H9 (cell line): Measurements from ENCODE around the gene ATE1. TPM values are rescaled to one million over a fixed set of nuclear protein-coding genes. Genes with fewer than 3 reads are reported as not detected.

Experiments used
- DNase-seq: peaks from one replicate; pipeline ENCODE4 v3.0.0-alpha.2; 2017
- H2AFZ ChIP-seq: one replicate; pipeline ENCODE4 v1.6.1; 2013; ENCODE audit warnings: mild to moderate bottlenecking, low read length, control low read depth, moderate library complexity
- H2AK5ac ChIP-seq: 2 replicates; pipeline ENCODE4 v1.6.1; 2013; ENCODE audit warnings: low read length, control low read depth, mixed read lengths; ENCODE audit not compliant: insufficient read length
- H2BK120ac ChIP-seq: one replicate; pipeline ENCODE4 v1.6.1; 2013; ENCODE audit warnings: low read depth, mild to moderate bottlenecking, low read length, control low read depth, inconsistent platforms; ENCODE audit not compliant: poor library complexity, severe bottlenecking
- H2BK12ac ChIP-seq: 2 replicates; pipeline ENCODE4 v1.6.1; 2013; ENCODE audit warnings: low read length, control low read depth, mixed read lengths, low read depth; ENCODE audit not compliant: insufficient read length
- H2BK15ac ChIP-seq: 2 replicates; pipeline ENCODE4 v1.6.1; 2013; ENCODE audit warnings: low read depth, low read length, control low read depth
- H2BK20ac ChIP-seq: one replicate; pipeline ENCODE4 v1.6.1; 2013; ENCODE audit warnings: low read depth, mild to moderate bottlenecking, low read length, control low read depth, inconsistent platforms; ENCODE audit not compliant: poor library complexity, severe bottlenecking
- H2BK5ac ChIP-seq: 2 replicates; pipeline ENCODE4 v1.6.1; 2013; ENCODE audit warnings: low read length, control low read depth, mixed read lengths; ENCODE audit not compliant: insufficient read length
- H3K14ac ChIP-seq: 2 replicates; pipeline ENCODE4 v1.6.1; 2013; ENCODE audit warnings: low read length, control low read depth; ENCODE audit not compliant: insufficient read depth
- H3K18ac ChIP-seq: 2 replicates; pipeline ENCODE4 v1.6.1; 2013; ENCODE audit warnings: low read depth, mild to moderate bottlenecking, mixed read lengths, low read length, control low read depth; ENCODE audit not compliant: insufficient read length
- H3K23ac ChIP-seq: 2 replicates; pipeline ENCODE4 v1.6.1; 2013; ENCODE audit warnings: low read length, control low read depth, mixed read lengths, low read depth; ENCODE audit not compliant: insufficient read length
- H3K23me2 ChIP-seq: 2 replicates; pipeline ENCODE4 v1.6.1; 2013; ENCODE audit warnings: low read depth, mild to moderate bottlenecking, mixed read lengths, low read length, control low read depth; ENCODE audit not compliant: insufficient read length, poor library complexity, severe bottlenecking
- H3K27ac ChIP-seq: 2 replicates; pipeline ENCODE4 v1.5.1; 2013; ENCODE audit warnings: low read length, control low read depth, mixed read lengths, low read depth; ENCODE audit not compliant: insufficient read length
- H3K27me3 ChIP-seq: 2 replicates; pipeline ENCODE4 v1.6.1; 2013; ENCODE audit warnings: low read length, control low read depth, inconsistent platforms; ENCODE audit not compliant: insufficient read depth
- H3K4ac ChIP-seq: 2 replicates; pipeline ENCODE4 v1.6.1; 2013; ENCODE audit warnings: low read depth, mild to moderate bottlenecking, control low read depth, inconsistent platforms, low read length, moderate library complexity
- H3K4me1 ChIP-seq: 2 replicates; pipeline ENCODE4 v1.6.1; 2013; ENCODE audit warnings: low read length, control low read depth, inconsistent platforms; ENCODE audit not compliant: insufficient read depth
- H3K4me2 ChIP-seq: 2 replicates; pipeline ENCODE4 v1.6.1; 2013; ENCODE audit warnings: low read length, control low read depth, mixed read lengths; ENCODE audit not compliant: insufficient read length, insufficient read depth
- H3K56ac ChIP-seq: 2 replicates; pipeline ENCODE4 v1.6.1; 2013; ENCODE audit warnings: low read depth, mild to moderate bottlenecking, mixed read lengths, low read length, control low read depth; ENCODE audit not compliant: insufficient read length
- H3K79me1 ChIP-seq: 2 replicates; pipeline ENCODE4 v1.6.1; 2013; ENCODE audit warnings: low read depth, mild to moderate bottlenecking, moderate library complexity, low read length, control low read depth, inconsistent platforms; ENCODE audit not compliant: insufficient read depth, poor library complexity, severe bottlenecking
- H3K79me2 ChIP-seq: 2 replicates; pipeline ENCODE4 v1.6.1; 2013; ENCODE audit warnings: low read length, control low read depth, inconsistent platforms; ENCODE audit not compliant: insufficient read depth
- H3K9ac ChIP-seq: 2 replicates; pipeline ENCODE4 v1.6.1; 2013; ENCODE audit warnings: low read length, control low read depth, mixed read lengths; ENCODE audit not compliant: insufficient read length; ENCODE audit errors: extremely low read depth
- H3K9me3 ChIP-seq: one replicate; pipeline ENCODE4 v1.6.1; 2013; ENCODE audit warnings: low read depth, low read length, inconsistent platforms; ENCODE audit not compliant: control insufficient read depth
- H3T11ph ChIP-seq: one replicate; pipeline ENCODE4 v1.6.1; 2013; ENCODE audit warnings: mild to moderate bottlenecking, low read length, control low read depth, inconsistent platforms
- H4K20me1 ChIP-seq: one replicate; pipeline ENCODE4 v1.6.1; 2013; ENCODE audit not compliant: control insufficient read depth, insufficient read length, insufficient read depth
- H4K5ac ChIP-seq: 2 replicates; pipeline ENCODE4 v1.6.1; 2013; ENCODE audit warnings: low read depth, mild to moderate bottlenecking, mixed read lengths, low read length, control low read depth; ENCODE audit not compliant: insufficient read length
- H4K8ac ChIP-seq: replicated peaks from 2 replicates; pipeline ENCODE4 v1.6.1; 2013; ENCODE audit warnings: low read length, control low read depth, mixed read lengths, low read depth; ENCODE audit not compliant: insufficient read length
- H4K91ac ChIP-seq: 2 replicates; pipeline ENCODE4 v1.6.1; 2013; ENCODE audit warnings: low read depth, mild to moderate bottlenecking, moderate library complexity, mixed read lengths, low read length, control low read depth; ENCODE audit not compliant: insufficient read length
- H3K27ac Mint-ChIP-seq, 3 experiments: 2 replicates in 2 of 3; 3 replicates in 1 of 3; pipeline ENCODE4 v1.8.0; 2020 to 2021; ENCODE audit warnings: mixed read lengths in 3 of 3, mild to moderate bottlenecking in 1 of 3, moderate library complexity in 1 of 3
- H3K27me3 Mint-ChIP-seq: 2 replicates; pipeline ENCODE4 v1.8.0; 2021; ENCODE audit warnings: low read depth, mild to moderate bottlenecking, moderate library complexity, mixed read lengths
- H3K36me3 Mint-ChIP-seq, 3 experiments: 2 replicates in 2 of 3; 3 replicates in 1 of 3; pipeline ENCODE4 v1.8.0; 2020 to 2021; ENCODE audit warnings: low read depth in 3 of 3, mixed read lengths in 3 of 3; ENCODE audit not compliant: insufficient read depth in 1 of 3
- H3K4me1 Mint-ChIP-seq, 2 experiments: 2 replicates each; pipeline ENCODE4 v1.8.0; 2020; ENCODE audit warnings: mixed read lengths in 2 of 2
- H3K4me3 Mint-ChIP-seq, 2 experiments: 2 replicates in 1 of 2; 3 replicates in 1 of 2; pipeline ENCODE4 v1.8.0; 2020 to 2021; ENCODE audit warnings: mild to moderate bottlenecking in 2 of 2, mixed read lengths in 2 of 2, moderate library complexity in 1 of 2
- H3K9me3 Mint-ChIP-seq, 2 experiments: 2 replicates in 1 of 2; 3 replicates in 1 of 2; pipeline ENCODE4 v1.8.0; 2020; ENCODE audit warnings: mild to moderate bottlenecking in 2 of 2, mixed read lengths in 2 of 2, moderate library complexity in 1 of 2
- WGBS: extraction: QIAGEN DNeasy Blood & Tissue Kit; methylation state at CpG from one replicate; pipeline ENCODE4 v1.1.7; 2013; ENCODE audit warnings: missing lambda C conversion rate, low lambda C conversion rate, mixed read lengths; ENCODE audit not compliant: insufficient read length; ENCODE audit errors: extremely low coverage; 5-methylcytosine and 5-hydroxymethylcytosine counted together
- total RNA-seq: library from RNA; stranded (reverse); gene quantifications from 2 replicates; pipeline ENCODE4 v1.2.1, GENCODE V29; 2021
- TF ChIP-seq, protein P1 (sequence below): fragments of 200-600 bp; sonication (generic); conservative IDR thresholded peaks from 3 replicates; pipeline ENCODE4 v1.8.0; 2021; ENCODE audit warnings: antibody characterized with exemption, mild to moderate bottlenecking

Gene ATE1
- total RNA-seq, 1 experiment from 2014 or later, result 29.0 TPM

DNA sequence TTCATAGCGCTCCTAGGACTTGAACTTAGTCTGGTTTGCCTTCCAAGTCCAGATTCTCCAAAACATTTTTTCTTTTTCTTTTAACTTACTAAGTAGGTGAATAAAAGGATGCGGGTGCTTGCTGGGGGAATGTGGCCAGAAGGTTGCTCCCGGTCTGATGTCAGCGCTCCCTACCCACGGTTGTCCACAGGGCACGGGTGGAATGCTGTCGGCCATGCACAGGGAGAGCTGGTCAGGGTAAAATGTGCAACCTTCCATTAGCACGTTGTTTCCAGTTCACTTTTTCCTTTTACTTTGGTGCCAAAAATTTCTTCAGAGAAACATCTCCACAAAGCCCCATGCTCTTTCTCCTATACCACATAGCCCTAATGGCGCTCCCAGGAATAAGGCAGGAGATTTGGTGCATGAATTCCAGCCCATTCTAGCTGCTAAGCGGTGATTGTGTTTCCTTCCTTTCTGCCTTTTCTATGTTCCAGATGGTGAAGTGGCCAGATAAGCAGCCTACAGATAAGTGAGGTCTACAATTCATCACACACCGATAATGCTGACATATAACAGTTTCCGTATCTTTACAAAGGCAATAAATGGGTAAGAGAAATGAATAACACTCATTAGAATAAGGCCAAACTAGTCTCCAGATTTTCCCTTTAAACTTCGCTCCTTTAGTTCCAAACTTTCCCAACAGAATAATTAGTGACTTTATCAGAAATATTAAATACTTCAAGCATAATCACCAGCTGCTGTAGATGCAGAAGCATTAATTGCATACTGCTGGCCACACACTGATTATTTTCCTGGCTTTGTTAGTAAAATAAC is 191.3 kb downstream of the ATE1 start:
- no peak for DNase-seq
- no peak overlapping the region for H3K4me2 ChIP-seq
- TF ChIP-seq, protein P1, sequence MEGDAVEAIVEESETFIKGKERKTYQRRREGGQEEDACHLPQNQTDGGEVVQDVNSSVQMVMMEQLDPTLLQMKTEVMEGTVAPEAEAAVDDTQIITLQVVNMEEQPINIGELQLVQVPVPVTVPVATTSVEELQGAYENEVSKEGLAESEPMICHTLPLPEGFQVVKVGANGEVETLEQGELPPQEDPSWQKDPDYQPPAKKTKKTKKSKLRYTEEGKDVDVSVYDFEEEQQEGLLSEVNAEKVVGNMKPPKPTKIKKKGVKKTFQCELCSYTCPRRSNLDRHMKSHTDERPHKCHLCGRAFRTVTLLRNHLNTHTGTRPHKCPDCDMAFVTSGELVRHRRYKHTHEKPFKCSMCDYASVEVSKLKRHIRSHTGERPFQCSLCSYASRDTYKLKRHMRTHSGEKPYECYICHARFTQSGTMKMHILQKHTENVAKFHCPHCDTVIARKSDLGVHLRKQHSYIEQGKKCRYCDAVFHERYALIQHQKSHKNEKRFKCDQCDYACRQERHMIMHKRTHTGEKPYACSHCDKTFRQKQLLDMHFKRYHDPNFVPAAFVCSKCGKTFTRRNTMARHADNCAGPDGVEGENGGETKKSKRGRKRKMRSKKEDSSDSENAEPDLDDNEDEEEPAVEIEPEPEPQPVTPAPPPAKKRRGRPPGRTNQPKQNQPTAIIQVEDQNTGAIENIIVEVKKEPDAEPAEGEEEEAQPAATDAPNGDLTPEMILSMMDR, result no peak
- H3K9me3 ChIP-seq, result no peaks in the 10 kb centered on the region
- H2BK120ac ChIP-seq, result no peak overlapping the region
- H4K20me1 ChIP-seq, result no peaks in the 10 kb centered on the region
- no peak overlapping the region for H3K27ac ChIP-seq
- no peak overlapping the region for H2AK5ac ChIP-seq
- no peak overlapping the region for H3T11ph ChIP-seq
- no peak overlapping the region for H2AFZ ChIP-seq
- no peak overlapping the region for H2BK15ac ChIP-seq
- H4K5ac ChIP-seq, result no peak overlapping the region
- H4K8ac ChIP-seq, result no peak overlapping the region
- H3K4me1 ChIP-seq, result peaks cover 11% of the 10 kb centered on the region; the same call in 1 of the 2 replicates
- no peaks in the 10 kb centered on the region for H3K27me3 ChIP-seq
- no peaks in the 10 kb centered on the region for H3K79me2 ChIP-seq
- Mint-ChIP-seq H3K27me3 (no peaks in the 10 kb centered on the region; the same call in 1 of the 2 replicates), H3K36me3 (peaks cover 0 to 2% (median 0%) of the 10 kb centered on the region in 3 experiments; a peak in 1 of 7 replicates), H3K4me1 (peaks cover 33 to 34% of the 10 kb centered on the region in 2 experiments), H3K27ac (no peak overlapping the region), H3K9me3 (no peaks in the 10 kb centered on the region; a peak in 2 of 5 replicates), H3K4me3 (no peak overlapping the region)
- H3K4ac ChIP-seq, result no peak overlapping the region
- H3K14ac ChIP-seq, result no peak overlapping the region
- H3K9ac ChIP-seq, result no peak overlapping the region
- H2BK20ac ChIP-seq, result no peak overlapping the region
- H3K18ac ChIP-seq, result no peak overlapping the region
- H3K23ac ChIP-seq, result no peak overlapping the region
- no peak overlapping the region for H2BK5ac ChIP-seq
- WGBS, result no CpG with 5 or more reads among the region's 13 CpGs
- no peak overlapping the region for H3K56ac ChIP-seq
- H3K79me1 ChIP-seq, result no peaks in the 10 kb centered on the region
- H3K23me2 ChIP-seq, result no peaks in the 10 kb centered on the region
- H2BK12ac ChIP-seq, result no peak overlapping the region
- H4K91ac ChIP-seq, result no peak overlapping the region
